ENCODE measurements around the gene NCOR1.

DNA sequence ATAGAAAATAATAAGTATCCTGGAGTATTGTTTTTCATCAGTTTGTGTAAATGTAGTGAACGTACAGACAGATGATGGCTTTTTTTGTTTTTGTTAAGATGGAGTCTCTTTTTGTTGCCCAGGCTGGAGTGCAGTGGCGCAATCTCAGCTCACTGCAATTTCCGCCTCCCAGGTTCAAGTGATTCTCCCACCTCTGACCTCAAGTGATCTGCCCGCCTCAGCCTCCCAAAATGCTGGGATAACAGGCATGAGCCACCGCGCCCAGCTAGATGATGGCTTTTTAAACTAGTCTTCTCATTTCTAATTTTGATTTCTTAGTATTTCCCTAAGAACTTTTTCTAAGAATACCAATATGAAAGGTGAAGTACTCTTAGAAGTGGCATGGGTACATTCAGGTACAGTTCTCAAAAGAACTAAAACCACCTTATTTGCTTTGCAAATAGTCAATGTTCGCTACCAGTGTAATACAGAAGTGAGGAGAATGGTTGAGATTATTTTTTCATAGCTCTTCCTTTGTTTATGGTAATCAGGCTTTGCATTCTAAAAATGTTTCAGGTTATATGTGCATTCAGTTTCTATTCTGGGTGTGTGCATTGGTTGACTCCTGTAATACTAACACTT is 181.5 kb downstream of the NCOR1 start:
- TF ChIP-seq POLR2A (IDR thresholded peaks at IDR 0.05), result no peak
- TF ChIP-seq, protein P1, sequence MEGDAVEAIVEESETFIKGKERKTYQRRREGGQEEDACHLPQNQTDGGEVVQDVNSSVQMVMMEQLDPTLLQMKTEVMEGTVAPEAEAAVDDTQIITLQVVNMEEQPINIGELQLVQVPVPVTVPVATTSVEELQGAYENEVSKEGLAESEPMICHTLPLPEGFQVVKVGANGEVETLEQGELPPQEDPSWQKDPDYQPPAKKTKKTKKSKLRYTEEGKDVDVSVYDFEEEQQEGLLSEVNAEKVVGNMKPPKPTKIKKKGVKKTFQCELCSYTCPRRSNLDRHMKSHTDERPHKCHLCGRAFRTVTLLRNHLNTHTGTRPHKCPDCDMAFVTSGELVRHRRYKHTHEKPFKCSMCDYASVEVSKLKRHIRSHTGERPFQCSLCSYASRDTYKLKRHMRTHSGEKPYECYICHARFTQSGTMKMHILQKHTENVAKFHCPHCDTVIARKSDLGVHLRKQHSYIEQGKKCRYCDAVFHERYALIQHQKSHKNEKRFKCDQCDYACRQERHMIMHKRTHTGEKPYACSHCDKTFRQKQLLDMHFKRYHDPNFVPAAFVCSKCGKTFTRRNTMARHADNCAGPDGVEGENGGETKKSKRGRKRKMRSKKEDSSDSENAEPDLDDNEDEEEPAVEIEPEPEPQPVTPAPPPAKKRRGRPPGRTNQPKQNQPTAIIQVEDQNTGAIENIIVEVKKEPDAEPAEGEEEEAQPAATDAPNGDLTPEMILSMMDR (IDR thresholded peaks at IDR 0.05), result no peak
